ENCODE results near the gene GTF2A1.
"Not testable (repeated sequence)": the region's sequence is repeated elsewhere in the genome, so short reads cannot be mapped to it uniquely, and the experiment has no call there.

GTF2A1 gene

DNA sequence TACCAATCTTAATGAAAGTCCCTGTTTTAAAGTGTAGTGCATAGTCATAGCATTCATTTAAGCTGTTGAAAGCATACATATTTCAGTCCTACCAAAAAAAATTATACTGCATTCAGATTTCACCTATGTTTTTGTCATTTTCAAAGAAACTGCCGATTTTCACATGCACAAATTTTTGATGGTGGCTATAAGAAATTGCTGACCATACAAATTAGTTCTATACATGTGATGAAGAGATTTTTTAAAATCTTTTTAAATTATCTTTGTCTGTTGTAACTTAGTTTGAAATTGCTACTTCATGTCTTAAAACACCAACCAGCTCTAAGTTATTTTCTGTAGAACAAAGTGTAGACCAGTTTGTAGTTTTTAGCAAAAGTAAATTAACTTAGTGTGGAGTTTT, 3.5 kb upstream of the GTF2A1 start:
- no peak for DNase-seq

- DNase-seq = not testable (repeated sequence)
Measured at GRCh38 chr14:81223788-81224187, 3.0 kb upstream of the GTF2A1 start.

GRCh38 chr14:81222691-81223090, 1.9 kb upstream of the GTF2A1 start:
- DNase-seq = no peak

- DNase-seq = no peak
Measured at GRCh38 chr14:81222126-81222525, 1.4 kb upstream of the GTF2A1 start.

DNA sequence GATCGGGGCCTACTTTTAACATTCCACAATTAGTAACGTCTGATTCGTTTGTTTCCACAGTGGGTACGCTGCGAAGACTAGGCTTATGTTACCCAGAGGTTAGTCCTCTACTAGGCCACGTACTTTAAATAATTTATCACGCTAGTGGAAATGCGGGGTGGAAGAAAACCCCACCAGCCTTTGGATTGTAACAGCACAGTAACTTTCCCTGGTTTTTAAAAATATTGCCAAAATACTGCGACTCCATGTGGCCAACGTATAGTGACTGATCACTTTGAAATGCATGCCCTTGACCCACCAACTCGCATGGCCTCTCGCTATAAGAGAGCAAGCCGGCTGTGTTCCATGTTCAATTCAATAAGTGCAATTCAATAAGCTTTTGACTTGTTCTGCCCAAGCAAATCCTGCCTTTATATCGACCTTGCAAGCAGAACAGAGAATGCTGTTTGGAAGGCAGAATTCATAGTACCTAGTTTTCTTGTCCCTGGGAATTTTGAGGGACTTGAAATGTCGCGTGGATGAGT, 882 bp upstream of the GTF2A1 start:
- no peak for DNase-seq

GRCh38 chr14:81220580-81220829, 254 bp downstream of the GTF2A1 start:
- DNase-seq = no peak

DNA sequence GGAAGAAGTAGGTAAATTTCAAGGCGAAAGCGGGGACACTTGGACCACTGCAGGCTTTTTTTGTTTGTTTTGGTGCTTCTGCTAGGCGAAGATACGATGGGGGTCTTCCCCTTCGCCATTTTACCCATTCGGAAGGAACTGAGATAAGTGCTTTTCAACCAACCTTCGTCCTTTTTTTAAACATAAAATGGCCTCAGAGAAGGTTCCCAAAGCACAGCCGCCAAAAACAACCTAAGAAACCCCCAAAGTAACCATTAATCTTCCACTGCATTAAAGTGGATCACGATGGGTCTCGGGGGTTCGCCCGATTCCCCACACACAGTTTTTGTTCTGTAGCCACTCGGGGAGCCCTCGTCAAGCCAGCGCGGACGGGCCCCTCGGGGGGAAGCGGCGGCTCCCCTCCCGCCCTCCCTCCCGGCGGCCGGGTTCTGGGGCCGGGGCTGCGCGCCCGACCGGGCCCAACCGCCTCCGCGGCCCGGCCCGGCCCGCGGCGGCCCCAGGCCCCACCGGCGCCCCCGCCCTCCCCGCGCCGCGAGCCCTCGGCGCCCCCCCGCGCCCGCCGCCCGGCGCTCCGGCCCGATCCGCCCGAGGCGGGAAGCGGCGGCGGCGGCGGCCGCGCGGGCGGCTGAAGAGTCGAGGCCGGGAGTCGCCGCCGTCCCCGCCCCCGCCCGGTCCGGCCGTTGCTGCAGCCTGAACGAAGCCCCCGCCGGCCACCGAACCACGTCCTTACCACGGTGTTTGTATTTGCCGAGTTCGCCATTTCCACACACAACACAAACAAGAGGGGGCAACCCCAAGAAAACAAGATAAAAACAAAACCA, 790 bp downstream of the GTF2A1 start:
- DNase-seq = no peak

DNA sequence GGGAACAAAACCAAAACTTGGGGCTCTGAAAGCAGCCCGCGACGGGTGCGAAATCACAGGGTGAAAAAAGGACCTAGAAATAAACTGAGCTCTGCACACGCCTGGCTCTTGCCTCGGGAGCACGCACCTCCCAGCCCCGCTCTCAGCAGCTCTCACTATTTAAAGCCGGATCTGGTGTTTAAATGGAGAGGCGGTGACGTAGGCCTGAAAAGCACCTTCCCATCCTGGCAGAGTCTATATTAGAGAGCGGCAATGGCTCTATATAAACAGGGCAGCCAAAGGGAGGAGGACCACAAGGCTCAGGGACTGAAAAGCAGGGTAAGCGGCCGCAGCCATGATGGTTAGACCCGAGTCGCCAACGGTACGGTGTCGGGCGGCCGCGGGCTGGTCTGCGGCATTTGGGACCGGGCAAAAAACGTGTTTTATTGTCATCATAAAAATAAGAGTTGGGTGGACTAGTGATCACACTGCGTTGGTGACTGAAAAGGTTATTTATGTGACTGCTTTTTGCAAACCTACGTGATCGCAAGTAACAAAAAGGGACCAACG, 1.5 kb downstream of the GTF2A1 start:
- peak; percentile 99 for DNase-seq

GRCh38 chr14:81211844-81212243, 8.9 kb downstream of the GTF2A1 start:
- DNase-seq = no peak

- DNase-seq = no peak
Measured at GRCh38 chr14:81209167-81209836, 11.5 kb downstream of the GTF2A1 start.

DNA sequence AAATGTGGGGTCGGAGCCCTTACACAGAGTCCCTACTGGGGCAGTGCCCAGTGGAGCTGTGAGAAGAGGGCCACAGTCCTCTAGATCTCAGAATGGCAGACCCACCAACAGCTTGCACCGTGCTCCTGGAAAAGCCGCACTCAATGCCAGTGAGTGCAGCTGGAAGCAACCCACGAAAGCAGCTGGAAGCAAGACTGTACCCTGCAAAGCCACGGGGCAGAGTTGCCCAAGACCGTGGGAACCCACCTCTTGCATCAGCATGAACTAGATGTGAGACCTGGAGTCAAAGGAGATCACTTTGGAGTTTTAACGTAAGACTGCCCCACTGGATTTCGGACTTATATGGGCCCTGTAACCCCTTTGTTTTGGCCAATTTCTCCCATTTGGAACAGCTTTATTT, 12.3 kb downstream of the GTF2A1 start:
- no peak for DNase-seq

DNA sequence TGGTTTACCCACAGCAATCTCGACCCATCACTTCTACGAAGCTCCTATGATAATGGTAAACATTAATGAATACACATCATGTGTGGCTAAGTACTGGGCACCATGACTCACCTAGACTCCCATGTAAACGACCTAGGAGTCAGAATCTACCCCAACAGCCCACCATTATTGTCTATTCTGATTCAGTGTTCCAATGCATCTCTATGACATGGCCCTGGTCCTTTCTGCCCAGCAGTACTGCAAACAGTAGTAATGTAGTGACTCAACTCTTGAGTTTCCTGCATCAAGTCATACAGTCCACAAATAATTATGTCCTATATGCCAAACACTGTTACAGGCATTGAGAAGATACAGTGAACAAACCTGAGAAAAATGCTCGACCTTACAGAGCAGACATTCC, 14.6 kb downstream of the GTF2A1 start:
- no peak for DNase-seq

DNA sequence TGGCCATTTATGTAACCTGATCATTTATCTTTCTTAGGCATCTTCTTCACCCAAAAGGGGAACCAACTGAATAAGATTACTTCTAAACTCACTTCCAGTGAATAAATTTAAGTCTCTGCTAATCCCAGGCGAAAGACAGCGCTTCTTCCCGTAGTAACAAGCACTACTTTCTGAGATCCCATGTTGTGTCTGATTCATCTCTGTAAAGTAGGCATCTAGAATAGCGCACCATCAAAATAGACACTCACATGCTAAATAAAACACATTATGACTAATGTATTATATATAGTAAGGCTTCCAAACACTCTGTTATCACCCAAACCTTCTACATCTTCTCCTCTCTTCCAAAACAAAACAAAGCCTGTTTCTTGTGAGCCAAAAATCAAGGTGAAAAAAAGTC, 15.1 kb downstream of the GTF2A1 start:
- no peak for DNase-seq

GRCh38 chr14:81200054-81200453, 20.7 kb downstream of the GTF2A1 start:
- DNase-seq = no peak

- no peak for DNase-seq
Measured at GRCh38 chr14:81199084-81199483, 21.7 kb downstream of the GTF2A1 start.

- DNase-seq = no peak
Measured at GRCh38 chr14:81198651-81199050, 22.1 kb downstream of the GTF2A1 start.

DNA sequence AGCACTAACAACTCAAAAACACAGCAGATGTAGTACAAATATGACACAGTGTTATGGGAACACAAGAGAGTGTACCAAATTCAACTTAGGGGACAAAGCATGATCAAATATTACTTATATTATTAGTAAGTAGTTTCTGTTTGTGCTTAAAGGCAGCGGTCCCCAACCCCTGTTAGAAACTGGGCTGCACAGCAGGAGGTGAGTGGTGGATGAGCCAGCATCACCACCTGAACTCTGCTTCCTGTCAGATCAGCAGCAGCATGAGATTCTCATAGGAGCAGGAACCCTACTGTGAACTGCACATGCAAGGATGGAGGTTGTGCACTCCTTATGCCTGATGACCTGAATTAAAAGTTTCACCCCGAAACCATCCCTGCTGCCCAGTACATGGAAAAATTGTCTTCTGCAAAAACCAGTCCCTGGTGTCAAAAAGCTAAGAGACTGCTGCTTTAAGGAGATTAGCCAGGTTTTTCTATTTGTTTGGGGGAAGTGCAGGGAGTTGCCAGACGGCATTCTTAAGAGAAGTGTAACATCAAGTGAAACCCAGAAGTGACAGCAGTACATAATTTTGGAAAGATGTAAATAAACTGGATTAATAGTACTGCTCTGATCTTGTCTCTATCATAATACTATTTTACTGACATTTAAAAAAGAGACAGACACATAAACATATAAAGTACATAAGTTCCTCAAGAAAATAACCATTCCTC, 26.7 kb downstream of the GTF2A1 start:
- DNase-seq = no peak

GRCh38 chr14:81192594-81192993, 28.2 kb downstream of the GTF2A1 start:
- no peak for DNase-seq

- no peak for DNase-seq
Measured at GRCh38 chr14:81187832-81188522, 32.8 kb downstream of the GTF2A1 start.

GRCh38 chr14:81179631-81180030, 41.1 kb downstream of the GTF2A1 start:
- no peak for DNase-seq

- DNase-seq = no peak
Measured at GRCh38 chr14:81178063-81178462, 42.7 kb downstream of the GTF2A1 start.

DNA sequence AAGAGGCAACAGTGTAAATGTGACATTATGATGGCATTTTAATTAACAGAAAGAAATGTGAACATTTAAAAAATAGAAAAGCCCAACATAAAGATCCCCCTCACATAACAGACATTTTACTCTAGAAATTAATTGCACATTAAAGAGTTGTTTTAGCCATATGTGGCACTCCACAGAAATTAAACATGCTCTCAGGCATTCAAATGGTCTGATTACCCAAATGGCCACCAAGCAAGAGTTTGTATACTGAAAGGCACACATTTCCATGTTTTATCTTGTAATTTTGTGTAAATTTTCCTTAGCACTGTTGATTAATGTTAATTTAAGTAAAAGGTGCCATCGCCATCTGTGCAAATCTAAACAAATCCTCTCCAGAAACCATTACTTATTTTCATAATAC, 43.5 kb downstream of the GTF2A1 start:
- DNase-seq = no peak

DNA sequence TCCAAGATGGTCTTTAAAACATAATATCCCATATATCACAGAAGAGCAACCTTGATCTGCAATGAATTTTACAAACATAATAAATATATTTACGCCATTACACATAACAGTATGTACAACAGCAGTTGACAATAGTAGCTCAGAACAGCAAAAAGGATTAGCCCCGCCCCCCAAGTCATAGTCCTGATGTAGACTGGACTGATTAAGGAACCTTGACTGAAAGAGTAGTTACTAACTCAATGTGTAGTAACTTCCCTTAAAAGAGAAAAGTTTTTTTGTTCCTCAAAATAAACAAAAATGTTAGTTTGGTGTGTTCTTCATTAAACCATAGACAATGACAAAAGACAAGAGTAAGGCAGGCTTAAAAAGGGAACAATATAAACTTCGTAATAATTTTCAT, 44.5 kb downstream of the GTF2A1 start:
- no peak for DNase-seq

Measured in NCI-H1417 treated with DMSO at 0.1 percent for 48 hours (cell line).